NCI-H1105 (cell line): ENCODE measurements around the gene SNRPA.
"Not testable (repeated sequence)": the region's sequence is repeated elsewhere in the genome, so short reads cannot be mapped to it uniquely, and the experiment has no call there.

ENCODE experiments used
- DNase-seq: peaks from one replicate; lab custom pipeline; 2025; lab: John Stamatoyannopoulos, UW

SNRPA gene

DNA sequence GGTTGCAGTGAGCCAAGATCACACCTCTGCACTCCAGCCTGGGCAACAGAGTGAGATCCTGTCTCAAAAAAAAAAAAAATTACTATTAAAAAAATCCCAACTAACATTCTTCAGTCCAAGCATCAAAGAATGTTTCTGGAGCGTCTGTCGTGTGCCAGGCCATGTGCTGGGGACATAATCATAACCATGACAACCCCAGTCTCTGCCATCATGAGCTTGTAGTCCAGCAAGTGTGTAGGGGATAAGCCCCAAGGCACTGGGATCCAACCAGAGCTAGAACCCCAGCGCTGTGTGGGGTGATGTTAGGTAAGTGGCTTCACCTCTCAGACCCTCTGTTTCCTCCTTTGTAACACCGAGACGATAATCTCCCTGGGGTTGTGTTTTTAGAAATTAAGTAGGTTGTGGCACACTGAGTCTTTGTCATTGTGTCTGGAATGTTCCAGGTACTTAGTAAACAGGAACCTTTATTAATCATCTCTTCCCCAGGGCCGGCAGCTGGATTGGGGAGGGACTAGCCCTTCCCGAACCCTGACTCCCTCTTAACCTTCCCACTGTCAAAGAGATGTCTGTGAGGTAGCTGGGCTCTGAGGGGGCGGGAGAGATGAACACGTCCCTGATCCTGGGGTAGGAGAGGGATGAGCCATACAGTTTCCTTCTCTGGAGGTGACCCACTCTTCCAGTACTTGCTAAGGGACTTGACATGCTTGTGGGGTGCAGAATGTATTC is 28.9 kb upstream of the SNRPA start:
- DNase-seq, result no peak

DNA sequence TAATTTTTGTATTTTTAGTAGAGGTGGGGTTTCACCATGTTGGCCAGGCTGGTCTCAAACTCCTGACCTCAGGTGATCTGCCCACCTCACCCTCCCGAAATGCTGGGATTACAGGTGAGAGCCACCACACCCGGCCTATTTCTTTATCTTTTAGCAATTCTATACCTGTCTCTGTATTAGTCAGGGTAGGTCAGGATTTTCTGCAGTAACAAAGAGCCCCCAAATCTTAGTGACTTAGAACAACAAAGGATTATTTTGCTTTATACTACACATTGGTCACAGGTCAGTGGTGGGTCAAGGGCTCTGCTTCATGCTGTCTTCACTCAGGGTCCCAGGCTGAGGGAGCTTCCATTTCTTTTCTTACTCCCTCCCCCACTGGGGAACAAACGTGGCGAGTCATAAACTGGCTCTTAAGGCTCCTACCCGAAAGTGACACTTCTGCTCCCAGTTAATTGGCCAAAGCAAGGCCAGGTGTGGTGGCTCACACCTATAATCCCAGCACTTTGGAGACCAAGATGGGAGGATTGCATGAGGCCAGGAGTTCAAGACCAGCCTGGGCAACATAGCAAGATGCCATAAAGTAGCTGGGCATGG is 27.2 kb upstream of the SNRPA start:
- DNase-seq, result no peak

DNA sequence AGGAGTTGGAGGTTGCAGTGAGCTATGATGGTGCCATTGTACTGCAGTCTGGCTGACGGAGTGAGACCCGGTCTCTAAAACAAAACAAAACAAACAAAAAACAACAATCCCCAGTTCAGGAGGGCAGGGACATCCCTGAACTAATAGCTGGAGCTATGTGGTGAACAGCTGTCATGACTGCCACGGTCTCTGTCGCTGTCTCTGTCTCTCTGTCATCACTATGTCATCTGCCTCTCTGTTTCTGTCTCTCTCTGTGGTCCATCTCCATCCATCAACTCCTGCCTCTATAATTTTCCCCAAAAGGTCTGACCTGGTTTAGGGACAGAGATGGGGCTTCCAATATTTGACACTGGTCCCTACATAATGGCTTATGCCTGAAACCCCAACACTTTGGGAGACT is 26.7 kb upstream of the SNRPA start:
- no peak for DNase-seq

DNA sequence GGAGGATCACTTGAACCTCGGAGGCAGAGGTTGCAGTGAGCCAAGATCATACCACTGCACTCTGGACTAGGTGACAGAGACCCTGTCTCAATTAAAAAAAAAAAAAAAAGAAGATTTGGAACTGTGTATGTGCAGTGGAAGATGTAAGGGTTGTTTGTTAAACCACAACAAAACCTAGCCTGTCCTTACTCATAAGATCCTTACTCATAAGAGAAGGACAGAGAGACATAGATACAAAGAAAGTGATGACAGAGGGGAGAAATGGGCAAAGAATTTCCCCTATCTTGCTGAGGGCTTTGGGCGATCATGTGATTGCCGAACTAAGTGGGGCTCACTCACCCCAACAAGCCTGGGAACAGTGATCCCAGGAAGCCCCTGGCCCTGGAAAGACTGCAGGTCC is 26.1 kb upstream of the SNRPA start:
- no peak for DNase-seq

DNA sequence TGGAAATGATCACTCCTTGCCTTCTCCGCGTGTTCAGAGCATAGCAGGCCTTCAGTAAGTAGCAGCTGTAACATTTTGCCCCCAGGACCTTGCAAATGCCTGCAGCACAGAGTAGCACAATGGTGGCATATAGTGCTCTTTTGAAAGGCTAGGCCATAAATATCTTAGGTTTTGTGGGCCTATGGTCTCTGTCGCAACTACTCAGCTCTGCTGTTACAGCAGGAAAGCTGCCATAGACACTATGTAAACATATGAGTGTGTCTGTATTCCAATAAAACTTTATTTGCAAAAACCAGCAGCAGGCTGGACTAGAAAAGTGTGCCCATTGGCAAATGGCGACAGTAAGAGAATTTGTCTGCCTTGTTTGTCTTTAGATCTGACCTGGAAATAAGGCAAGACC is 24.7 kb upstream of the SNRPA start:
- DNase-seq, result no peak

DNA sequence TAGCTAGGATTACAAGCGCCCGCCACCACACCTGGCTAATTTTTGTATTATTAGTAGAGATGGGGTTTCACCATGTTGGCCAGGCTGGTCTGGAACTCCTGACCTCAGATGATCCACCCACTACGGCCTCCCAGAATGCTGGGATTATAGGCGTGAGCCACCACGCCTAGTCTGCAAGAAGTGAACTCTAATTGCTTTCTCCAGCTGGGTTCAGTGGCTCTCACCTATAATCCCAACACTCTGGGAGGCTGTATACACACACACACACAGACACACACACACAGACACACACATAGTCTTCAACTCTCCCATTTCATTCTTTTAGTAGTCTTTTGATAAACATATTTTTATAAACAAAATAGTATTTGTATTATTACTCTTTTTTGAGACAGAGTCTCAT is 20.9 kb upstream of the SNRPA start:
- not testable (repeated sequence) for DNase-seq

DNA sequence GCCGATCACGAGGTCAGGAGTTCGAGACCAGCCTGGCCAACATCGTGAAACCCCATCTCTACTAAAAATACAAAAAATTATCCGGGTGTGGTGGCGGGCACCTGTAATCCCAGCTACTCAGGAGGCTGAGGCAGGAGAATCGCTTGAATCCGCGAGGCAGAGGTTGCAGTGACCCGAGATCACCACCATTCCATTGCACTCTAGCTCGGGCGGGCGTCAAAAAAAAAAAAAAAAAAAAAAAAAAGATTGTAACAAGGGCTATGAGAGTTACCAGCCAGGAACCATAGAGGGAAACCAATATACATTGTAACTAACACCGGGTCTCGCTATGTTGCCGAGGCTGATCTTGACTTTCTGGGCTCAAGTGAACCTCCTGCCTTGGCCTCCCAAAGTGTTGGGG is 18.7 kb upstream of the SNRPA start:
- not testable (repeated sequence) for DNase-seq

DNA sequence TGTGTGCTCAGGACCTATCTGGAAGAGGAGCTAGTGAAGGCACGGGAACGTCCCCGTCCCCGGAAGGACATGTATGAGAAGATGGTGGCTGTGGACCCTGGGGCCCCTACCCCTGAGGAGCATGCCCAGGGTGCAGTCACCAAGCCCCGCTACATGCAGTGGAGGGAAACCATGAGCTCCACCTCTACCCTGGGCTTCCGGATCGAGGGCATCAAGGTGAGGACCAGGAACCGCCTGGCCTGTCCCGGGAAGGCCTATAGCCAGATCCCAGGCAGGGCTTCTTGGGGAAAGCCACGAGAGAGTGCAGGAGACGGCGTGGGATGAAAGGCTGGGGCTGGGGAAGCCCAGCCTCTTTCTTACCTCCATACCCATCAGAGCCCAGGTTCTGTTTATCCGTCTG is 17.9 kb upstream of the SNRPA start:
- DNase-seq, result no peak

DNA sequence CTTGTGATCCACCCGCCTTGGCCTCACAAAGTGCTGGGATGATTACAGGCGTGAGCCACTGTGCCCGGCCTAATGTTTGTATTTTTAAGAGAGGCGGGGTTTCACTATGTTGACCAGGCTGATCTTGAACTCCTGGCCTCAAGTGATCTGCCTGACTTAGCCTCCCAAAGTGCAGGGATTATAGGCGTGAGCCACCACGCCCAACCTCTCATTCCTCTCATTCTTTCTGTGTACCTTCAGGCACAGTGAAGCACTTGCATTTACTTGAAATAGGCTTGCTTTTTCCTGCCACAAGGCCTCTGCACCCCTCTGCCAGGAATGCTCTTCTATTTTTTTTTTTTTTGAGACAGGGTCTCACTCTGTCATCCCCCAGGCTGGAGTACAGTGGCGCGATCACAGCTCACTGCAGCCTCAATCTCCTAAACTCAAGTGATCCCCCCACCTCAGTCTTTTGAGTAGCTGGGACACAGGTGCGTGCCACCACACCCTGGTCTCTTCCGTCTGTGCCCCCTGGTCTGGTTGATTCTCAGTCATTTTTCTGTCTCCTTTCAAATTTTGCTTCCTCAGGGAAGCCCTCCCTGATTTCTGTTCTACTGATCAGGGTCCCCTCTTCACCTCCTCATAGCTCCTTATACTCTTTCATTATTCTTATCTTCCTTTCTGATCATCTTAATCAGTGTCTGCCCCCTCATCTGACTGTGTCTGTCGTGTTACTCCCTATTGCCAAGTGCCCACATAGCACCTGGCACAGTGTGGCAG is 15.8 kb upstream of the SNRPA start:
- no peak for DNase-seq

DNA sequence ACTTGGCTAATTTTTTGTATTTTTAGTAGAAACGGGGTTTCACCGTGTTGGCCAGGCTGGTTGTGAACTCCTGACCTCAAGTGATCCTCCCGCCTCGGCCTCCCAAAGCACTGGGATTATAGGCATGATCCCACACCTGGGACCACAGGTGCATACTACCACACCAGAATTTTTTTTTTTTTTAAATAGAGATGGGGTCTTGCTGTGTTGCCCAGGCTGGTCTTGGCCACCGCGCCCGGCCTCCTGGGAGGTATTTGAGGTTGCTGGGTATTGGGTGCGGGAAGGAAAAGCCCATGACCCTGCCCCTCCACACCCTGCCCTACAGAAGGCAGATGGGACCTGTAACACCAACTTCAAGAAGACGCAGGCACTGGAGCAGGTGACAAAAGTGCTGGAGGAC is 14.3 kb upstream of the SNRPA start:
- DNase-seq, result no peak

DNA sequence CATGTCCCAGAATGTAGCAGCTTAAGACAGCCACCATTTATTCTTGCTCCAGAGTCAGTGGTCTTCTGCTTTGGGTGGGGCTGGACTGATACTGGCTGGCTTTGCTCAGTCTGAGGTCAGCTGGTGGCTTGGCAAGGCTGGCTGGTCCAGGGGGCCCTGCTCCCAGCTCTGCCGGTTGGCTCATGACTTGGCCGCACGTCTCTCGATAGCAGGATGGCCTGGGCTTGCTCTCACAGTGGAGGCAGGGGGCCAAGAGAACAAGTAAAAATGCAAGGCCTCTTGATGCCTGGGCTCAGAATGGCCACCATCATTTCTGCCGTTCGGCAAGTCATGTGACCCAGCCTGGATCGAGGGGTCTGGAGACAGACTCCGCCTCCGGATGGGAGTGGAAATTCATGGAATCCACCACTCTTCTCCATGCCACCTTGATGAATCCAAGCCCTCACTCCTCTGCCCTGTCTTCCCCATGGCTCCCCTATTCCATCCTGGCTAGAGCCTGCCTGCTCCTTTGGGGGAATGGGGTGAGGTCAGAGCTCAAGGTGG is 13.8 kb upstream of the SNRPA start:
- no peak for DNase-seq

DNA sequence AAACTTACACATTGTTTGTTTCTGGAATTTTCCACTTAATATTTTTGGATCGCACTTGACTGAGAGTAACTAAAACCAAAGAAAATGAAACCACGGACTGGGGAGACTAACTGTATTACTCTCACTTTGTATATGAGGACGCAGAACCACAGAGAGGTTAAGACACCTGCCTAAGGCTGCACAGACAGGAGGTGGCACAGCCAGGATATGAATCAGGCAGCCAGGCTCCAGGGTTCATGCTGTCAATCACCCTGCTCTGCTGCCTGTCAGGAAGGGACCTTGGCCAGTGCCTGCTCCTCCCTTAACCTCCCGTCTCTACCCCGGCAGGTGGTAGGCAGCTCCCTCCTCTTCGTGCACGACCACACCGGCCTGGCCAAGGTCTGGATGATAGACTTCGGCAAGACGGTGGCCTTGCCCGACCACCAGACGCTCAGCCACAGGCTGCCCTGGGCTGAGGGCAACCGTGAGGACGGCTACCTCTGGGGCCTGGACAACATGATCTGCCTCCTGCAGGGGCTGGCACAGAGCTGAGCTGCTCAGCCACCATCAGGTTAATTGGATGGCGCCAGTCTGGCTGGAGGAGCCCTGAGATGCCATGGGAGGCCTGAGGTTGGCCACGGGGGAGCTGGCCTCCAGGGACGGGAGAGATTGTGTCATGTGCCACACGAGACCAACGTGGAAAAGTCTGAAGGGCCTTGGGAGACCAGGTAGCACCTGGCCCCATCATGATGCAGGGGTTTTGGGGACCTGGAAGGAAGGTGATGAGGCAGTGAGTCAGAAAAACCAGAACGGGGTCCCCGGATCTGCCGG is 11.8 kb upstream of the SNRPA start:
- no peak for DNase-seq

DNA sequence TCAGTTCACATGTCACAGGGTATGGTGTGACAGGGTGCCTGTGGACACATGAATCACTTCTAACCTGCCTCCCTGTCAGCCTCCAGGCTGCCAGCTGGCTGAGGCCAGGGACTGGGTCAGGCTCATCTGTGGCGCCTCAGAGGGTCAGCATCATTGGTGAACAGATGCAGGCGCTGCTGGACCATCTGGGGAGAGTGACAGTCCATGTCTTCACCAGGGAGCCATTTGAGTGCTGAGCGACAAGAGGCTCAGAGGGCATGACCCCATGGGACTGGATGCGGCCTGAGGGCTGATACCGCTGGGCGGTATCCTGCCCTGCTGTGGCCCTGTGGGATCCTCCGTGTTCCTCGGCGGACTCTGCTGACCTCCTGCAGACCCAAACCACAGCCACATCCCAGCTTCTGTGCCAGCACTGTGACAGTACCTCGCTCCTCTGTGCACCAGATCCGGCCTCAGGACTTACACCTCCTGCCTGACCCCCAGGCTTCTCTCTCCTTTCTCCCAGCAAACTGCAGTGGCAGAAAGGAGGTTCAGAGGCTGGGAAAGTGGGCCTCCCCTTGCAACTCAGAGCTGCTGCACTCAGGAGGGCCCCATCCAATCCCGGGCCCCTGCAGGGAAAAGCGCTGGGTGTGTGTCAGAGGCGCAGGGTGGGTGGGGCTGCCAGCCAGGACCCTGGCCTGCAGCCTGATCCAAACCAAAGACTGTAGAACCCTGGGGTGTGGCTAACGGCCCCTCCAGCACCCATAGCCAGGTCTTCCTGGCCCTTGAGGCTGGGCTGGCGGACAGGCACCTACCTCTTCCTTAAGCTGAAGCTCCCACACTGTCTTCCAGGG is 10.9 kb upstream of the SNRPA start:
- no peak for DNase-seq

DNA sequence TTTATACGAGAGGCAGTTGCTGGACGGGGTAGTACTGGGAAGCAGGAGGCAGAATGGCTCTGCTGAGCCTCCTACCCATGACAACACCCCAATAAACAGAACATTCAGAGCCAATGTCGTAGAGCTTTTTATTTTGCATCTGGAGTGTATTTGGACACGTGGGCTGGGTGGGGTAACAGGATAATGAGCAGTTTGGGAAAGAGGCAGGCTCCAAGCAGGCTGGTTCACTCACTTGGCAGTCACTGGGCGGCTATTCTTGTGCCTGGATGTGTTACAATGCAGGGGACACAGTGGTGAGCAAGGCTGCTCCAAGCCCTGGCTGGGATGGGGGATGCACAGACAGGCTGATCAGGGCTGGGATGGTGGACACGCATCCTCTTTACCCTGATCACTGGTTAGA is 10.3 kb upstream of the SNRPA start:
- no peak for DNase-seq

DNA sequence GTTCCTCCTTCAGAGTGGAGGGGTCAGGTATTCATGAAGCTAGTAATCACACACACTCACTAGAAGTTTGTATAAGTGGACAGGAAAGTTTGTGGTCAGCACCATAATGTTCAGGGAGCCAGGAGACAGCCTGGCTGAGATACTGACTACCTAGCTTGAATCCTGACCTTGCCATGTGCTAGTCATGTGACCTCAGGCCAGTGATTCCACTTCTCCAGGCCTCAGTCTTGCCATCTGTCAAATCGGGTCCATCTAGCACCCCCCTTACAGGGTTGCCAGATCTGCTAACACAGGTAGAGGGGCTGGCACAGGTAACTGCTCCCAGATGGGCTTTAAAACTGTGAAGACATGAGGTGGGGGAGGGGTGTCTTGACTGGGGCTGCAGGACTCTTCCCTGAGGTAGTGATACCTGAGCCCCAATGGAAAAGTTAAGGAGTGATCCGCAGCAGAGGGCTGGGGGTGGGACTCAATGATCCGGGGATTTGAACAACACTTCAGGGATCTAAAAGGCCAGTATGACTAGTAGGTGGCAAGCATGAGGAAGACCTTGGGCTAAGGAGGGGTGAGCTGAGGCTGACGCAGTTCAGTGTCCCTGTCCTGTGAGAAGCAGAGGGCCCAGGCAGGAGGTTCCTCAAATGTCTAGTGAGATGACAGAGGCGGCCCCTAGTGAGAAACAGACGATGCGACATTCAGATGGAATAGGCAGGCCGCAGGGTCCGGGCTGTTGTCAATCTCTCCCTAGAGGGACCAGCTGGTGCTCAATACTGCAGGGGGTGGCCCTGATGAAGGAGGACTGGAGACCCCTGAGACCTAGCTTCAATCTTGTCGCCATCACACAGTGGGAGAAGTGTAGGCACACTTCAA is 9.2 kb upstream of the SNRPA start:
- no peak for DNase-seq

DNA sequence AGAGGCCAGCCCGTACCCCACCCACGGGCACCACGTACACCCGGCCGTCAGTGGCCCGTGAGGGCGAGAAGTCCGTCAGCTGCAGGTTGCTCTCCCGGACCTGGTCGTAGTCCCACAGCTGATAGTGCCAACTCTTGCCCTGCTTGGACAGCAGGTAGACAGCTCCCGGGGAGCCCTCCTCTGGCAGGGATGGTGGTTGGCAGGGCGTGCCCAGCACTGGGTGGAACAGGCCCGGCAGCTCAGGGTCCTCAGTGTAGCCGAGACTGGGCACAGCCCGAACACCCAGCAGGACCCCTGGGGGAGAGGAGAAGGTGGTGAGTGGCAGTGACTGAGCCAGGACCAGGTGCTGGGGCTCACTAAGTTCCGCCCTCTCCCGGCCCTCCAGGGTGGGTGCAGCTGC is 8.5 kb upstream of the SNRPA start:
- DNase-seq, result no peak

DNA sequence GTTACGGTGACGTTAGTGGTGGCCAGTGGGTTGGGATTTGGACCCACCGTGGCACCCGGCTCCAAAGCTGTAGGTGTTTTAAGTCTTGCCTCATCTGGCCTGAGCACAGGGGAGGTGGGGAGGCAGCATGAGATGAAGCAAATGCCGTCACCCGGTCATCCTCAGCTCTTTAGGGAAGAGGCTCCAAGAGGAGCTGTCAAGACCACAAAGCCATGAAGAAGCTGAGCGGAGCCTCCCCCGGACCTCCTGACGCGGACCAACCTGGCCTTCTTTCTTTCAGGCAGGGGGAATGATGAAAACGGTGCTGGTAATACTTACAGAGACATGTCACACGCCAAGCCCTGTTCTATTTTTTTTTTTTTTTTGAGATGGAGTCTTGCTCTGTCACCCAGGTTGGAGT is 8.1 kb upstream of the SNRPA start:
- DNase-seq, result no peak

DNA sequence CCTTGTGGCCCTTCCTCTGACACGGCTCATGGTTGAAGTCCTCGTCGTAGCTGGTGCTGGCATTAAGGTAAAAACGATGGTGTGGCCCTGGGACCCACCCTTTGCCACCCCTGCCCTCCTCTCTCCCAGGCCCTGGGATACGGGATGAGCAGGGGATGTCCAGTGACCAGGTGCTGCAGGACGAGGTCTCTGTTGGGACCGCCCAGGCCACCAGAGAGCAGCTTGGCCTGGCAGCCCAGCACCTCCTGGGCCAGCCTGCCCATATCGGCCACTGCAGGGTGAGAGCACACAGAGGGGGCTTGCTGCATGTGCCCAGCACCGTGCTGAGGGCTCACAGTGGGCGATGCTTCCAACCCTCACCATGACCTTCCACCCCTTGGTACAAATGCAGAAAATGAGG is 7.1 kb upstream of the SNRPA start:
- no peak for DNase-seq

DNA sequence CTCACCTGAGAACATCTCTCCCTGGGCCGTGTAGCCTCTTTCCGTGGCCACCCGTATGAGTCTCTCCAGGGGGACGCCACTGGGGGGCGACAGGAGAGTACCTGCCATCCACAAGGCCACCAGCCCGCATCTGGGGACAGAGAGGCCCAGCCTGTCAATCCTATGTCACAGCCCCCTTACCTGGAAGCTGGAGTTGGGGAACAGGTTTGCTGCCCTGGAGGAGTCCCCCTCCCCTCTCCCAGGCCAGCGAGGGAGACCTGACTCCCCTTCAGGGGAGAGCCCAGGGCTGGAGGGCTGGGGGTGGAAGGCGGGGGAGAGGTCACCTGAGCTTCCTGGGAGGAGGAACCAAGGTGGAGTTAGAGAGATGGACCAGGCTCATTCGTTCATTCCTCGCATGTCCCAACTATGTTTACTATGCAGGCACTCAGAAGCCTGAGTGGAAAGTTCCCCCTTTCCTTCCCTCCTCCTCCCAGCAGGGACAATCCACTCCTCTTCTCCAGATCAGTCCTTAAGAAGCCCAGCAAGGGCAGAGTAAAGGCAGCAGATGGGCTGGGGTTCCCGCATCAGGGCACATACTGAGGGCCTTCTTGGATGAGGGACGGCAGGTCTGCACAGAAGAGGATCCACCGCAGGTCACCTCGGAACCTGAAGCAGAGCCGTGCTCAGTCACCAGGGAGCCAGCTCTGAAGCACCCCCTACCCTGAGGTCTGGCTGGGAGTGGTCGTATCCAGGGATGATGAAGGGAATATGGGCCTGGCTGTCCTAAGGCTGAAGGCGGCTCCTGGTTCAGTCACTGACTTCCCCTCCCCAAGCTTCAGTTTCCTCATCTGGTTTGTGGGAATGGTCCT is 6.2 kb upstream of the SNRPA start:
- no peak for DNase-seq

DNA sequence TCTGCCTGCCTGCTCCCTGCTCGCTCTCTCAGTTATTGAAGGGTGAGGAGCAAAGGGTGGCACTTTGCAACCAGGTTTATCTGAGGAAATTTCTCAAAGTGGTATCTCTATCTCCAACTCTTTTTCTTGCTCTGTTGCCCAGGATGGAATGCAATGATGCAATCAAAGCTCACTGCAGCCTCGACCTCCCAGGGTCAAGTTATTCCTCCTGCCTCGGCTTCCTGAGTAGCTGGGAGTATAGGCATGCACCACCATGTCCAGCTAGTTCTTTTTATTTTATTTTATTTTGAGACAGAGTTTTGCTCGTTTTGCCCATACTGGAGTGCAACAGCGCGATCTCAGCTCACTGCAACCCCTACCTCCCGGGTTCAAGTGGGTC is 5.6 kb upstream of the SNRPA start:
- DNase-seq, result no peak
